Smooth muscle cell of trachea (primary cell): ENCODE measurements around the gene EIF3CL. TPM values are rescaled to one million over a fixed set of nuclear protein-coding genes. Genes with fewer than 3 reads are reported as not detected.

ENCODE experiments used
- total RNA-seq: library from RNA; depleted of rRNA; stranded (reverse); fragments of >200 nt; gene quantifications from 2 replicates; pipeline ENCODE4 v1.2.1, GENCODE V29; 2014

EIF3CL gene, protein sequence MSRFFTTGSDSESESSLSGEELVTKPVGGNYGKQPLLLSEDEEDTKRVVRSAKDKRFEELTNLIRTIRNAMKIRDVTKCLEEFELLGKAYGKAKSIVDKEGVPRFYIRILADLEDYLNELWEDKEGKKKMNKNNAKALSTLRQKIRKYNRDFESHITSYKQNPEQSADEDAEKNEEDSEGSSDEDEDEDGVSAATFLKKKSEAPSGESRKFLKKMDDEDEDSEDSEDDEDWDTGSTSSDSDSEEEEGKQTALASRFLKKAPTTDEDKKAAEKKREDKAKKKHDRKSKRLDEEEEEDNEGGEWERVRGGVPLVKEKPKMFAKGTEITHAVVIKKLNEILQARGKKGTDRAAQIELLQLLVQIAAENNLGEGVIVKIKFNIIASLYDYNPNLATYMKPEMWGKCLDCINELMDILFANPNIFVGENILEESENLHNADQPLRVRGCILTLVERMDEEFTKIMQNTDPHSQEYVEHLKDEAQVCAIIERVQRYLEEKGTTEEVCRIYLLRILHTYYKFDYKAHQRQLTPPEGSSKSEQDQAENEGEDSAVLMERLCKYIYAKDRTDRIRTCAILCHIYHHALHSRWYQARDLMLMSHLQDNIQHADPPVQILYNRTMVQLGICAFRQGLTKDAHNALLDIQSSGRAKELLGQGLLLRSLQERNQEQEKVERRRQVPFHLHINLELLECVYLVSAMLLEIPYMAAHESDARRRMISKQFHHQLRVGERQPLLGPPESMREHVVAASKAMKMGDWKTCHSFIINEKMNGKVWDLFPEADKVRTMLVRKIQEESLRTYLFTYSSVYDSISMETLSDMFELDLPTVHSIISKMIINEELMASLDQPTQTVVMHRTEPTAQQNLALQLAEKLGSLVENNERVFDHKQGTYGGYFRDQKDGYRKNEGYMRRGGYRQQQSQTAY
- 133 and 198 TPM in 2 replicates for total RNA-seq

DNA sequence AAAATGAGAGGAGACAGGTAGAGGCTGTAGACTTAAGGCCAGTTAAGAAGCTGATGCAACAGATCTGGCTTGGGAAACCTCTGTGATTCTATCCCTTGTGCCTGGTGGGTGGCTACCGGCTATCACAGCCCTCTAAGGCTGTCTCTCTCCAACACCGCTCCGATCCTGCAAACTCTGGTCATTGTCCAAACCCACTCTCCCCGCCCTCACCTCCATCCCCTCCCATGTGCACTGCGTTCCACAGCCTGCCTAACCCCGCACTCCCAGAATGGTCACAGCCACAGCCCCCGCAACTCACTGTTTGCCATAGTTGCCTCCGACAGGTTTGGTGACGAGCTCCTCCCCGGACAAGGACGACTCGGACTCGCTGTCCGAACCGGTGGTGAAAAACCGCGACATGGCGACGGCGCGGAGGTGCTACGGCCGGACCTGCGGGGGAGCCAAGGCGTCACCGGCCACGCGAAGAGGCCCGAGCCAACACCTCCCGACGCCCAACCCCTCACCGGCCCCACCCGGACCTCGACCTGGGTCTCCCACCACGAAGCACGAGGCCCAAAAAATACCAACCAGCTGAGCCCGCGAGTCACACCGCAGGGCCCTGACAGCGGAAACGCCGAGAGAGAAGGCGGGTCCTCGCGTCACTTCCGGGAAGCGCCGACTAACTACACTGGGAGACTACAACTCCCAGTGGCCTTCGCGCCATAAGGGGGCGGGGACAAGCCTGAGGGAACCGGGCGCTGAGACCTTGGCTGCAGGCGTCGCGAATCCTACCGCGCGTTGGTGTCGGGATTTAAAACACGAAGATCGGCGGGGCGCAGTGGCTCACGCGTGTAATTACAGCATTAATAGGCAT is at the start of gene EIF3CL:
Gene EIF3CL (minus strand): TSS at position 622 of the 853 bp plus-strand sequence. CDS start 223 bp downstream, at position 399.

DNA sequence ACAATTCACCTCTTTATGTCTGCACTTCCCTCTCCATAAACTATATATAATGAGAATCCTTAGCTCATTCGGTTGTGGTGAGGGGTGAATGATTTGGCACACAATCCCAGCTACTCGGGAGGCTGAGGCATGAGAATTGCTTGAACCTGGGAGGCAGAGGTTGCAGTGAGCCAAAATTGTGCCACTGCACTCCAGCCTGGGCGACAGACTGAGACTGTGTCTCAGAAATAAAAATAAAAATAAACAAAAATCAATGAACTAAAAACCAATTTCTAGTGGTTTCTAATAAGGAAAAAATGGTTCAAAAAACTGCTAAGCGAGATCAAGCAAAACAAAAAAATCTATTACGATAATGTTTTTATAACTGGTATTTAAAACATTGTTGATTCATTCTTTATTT is 40.2 kb downstream of the EIF3CL start, which contains the start of gene NPIPB6:
Gene NPIPB6 (minus strand): TSS at position 101 of the 400 bp plus-strand sequence. CDS start 686 bp downstream, outside the sequence.

Other genes with a start within 250 kb of the EIF3CL start
- 106 and 167 TPM in 2 replicates for gene XPO6, start 191.9 kb downstream of the EIF3CL start, total RNA-seq
- under 0.01 TPM in 1 of 2 replicates, not detected in the other for gene SBK1, start 111.3 kb downstream of the EIF3CL start, total RNA-seq
- gene NPIPB6, start 40.3 kb downstream of the EIF3CL start, total RNA-seq = 1.3 and 6.1 TPM in 2 replicates
- gene NPIPB7, start 68.5 kb upstream of the EIF3CL start, total RNA-seq = not detected in 2 replicates
- 17.7 and 28.6 TPM in 2 replicates for gene CLN3, start 88.2 kb upstream of the EIF3CL start, total RNA-seq
- not detected in 2 replicates for gene APOBR, start 90.8 kb upstream of the EIF3CL start, total RNA-seq
- not detected in 2 replicates for gene IL27, start 103.0 kb upstream of the EIF3CL start, total RNA-seq
- gene NUPR1, start 135.1 kb upstream of the EIF3CL start, total RNA-seq = 14.7 and 20.8 TPM in 2 replicates
- 6.0 and 11.2 TPM in 2 replicates for gene SGF29, start 150.1 kb upstream of the EIF3CL start, total RNA-seq
- gene SULT1A2, start 193.2 kb upstream of the EIF3CL start, total RNA-seq = 0.15 TPM in 1 of 2 replicates, not detected in the other
- gene SULT1A1, start 206.2 kb upstream of the EIF3CL start, total RNA-seq = 0.58 and 3.8 TPM in 2 replicates
- gene NPIPB8, start 234.2 kb upstream of the EIF3CL start, total RNA-seq = 0.15 TPM in 1 of 2 replicates, not detected in the other